Measurements from ENCODE around the gene PON3. TPM values are rescaled to one million over a fixed set of nuclear protein-coding genes. Genes with fewer than 3 reads are reported as not detected.
A peak's percentile ranks its signal among the peaks of the same experiment; 100 is the strongest.

Gene PON3
- total RNA-seq (1.6 TPM), polyA plus RNA-seq (ENCODE audit: insufficient read depth, low read depth, low replicate concordance) (1.9 TPM)
- long read RNA-seq, donor 1: 0 reads
- long read RNA-seq, donor 2: 0 reads
- long read RNA-seq, donor 3: 0 reads
- long read RNA-seq, donor 4, partial matches to known transcripts: 0 of 1 reads
- long read RNA-seq, donor 4, other reads (novel, unspliced or antisense): 0 of 1 reads
- long read RNA-seq, donor 5: 0 reads
- long read RNA-seq, donor 6, partial matches to known transcripts: 0 of 1 reads
- long read RNA-seq, donor 6, other reads (novel, unspliced or antisense): 0 of 1 reads
- long read RNA-seq, donor 7: 0 reads
- long read RNA-seq, donor 8, partial matches to known transcripts: 0 of 1 reads
- long read RNA-seq, donor 8, other reads (novel, unspliced or antisense): 0 of 1 reads
- long read RNA-seq, donor 9: 0 reads
- long read RNA-seq, donor 10, partial matches to known transcripts: 0 of 1 reads
- long read RNA-seq, donor 10, other reads (novel, unspliced or antisense): 0 of 1 reads

DNA sequence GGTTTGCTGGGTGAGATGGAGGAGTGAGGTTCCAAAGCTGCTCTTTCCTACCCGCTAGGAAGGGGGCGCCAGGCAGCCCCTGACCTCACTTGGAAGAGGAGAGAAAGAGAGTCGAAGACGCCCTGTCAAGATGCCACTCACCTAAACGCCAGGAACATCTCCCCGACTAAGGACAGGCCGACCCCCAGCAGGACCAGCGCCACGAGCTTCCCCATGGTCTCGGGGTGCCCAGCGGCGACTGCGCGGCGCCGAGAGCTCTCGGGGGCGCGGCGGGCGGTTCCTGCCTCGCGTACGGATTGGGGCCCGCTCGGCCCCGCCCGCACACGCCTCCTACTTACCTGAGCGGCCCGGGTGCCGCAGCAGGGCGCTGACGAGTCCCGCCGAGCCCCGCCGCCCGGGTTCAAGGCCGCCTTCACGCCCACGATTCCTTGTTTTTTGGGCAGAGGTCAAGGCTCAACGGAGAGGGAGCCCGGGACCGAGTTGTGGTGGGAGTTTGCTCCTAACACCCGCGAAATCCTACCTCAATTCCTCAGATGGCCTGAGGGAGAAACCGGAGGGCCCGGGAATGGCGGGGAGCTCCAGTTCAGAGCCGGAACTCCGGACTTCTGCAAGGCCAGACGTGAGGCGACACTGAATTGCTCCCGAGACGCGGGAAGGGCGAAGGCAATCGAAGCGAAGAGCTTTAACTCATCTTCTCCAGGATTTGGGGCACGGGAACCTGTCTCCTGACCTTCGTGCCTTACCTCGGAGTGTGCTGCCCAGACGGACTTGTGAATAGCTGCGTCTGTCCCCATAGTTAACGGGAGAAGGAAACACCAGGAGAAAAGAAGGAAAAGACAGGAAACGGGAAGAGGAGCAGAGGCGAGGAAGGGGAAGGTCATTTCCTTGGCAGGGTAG lies at the start of gene PON3:
TSS of gene PON3 (minus strand) at position 240 of the 897 bp plus-strand sequence. CDS start at position 215, 25 bp downstream.
- Histone ChIP-seq H3K9me3 (ENCODE audit: control insufficient read depth in 2 of 3, insufficient read depth in 1 of 3, low read length in 3 of 3) (no peaks in the 10 kb centered on the region), H3K4me1 (ENCODE audit: control insufficient read depth in 2 of 3, insufficient read depth in 2 of 3, low read depth in 1 of 3, low read length in 3 of 3) (no peaks in the 10 kb centered on the region), H3K27me3 (ENCODE audit: control insufficient read depth, insufficient read depth, low read length) (no peaks in the 10 kb centered on the region), H3K27ac (ENCODE audit: low read depth in 2 of 2, low read length in 2 of 2) (no peak within 1 kb of the TSS), H3K4me3 (ENCODE audit: low read length in 3 of 3) (peak within 1 kb of the TSS; percentile 47 to 55 (median 53)), H3K36me3 (ENCODE audit: control insufficient read depth in 2 of 3, insufficient read depth in 3 of 3, low read length in 3 of 3) (no peaks in the 10 kb centered on the region), H3K9ac (ENCODE audit: low read length in 3 of 3) (peak within 1 kb of the TSS in 1 of 3 donors; percentile 1)
- FAIRE-seq (no peak), DNase-seq (peak in 3 of 5 donors; percentile 12 to 44 (median 22))
- TF ChIP-seq, protein P1, sequence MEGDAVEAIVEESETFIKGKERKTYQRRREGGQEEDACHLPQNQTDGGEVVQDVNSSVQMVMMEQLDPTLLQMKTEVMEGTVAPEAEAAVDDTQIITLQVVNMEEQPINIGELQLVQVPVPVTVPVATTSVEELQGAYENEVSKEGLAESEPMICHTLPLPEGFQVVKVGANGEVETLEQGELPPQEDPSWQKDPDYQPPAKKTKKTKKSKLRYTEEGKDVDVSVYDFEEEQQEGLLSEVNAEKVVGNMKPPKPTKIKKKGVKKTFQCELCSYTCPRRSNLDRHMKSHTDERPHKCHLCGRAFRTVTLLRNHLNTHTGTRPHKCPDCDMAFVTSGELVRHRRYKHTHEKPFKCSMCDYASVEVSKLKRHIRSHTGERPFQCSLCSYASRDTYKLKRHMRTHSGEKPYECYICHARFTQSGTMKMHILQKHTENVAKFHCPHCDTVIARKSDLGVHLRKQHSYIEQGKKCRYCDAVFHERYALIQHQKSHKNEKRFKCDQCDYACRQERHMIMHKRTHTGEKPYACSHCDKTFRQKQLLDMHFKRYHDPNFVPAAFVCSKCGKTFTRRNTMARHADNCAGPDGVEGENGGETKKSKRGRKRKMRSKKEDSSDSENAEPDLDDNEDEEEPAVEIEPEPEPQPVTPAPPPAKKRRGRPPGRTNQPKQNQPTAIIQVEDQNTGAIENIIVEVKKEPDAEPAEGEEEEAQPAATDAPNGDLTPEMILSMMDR (IDR thresholded peaks at IDR 0.05; ENCODE audit: borderline replicate concordance, extremely low read depth, insufficient read depth): no peak
- intact Hi-C loops (cut with DNase I): no loop called here

DNA sequence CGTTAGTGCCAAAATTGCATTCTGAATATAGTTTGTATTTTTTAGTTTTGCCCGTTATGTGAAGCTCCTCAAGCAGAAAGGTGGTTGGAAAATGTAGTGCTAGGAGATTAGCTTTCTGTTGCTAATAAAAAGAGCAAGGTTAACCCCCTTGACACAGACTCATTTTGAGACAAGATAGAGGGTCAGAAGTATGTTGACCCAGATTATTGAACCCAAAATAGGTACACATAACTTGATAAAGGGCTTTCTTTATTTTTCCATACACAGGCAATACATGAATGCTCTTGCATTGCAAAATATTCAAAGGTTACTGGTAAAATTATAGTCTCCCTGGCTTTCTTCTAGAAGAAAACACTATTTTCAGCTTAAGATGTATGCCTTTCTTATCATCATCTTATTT lies 48.6 kb upstream of the PON3 start:
- no peak for DNase-seq
- no peaks in the 10 kb centered on the region for H3K36me3 ChIP-seq (ENCODE audit: control insufficient read depth in 2 of 3, insufficient read depth in 3 of 3, low read length in 3 of 3)
- FAIRE-seq: no peak
- H3K4me3 ChIP-seq (ENCODE audit: low read length in 3 of 3): no peak overlapping the region
- no peaks in the 10 kb centered on the region for H3K27me3 ChIP-seq (ENCODE audit: control insufficient read depth, insufficient read depth, low read length)
- H3K4me1 ChIP-seq (ENCODE audit: control insufficient read depth in 2 of 3, insufficient read depth in 2 of 3, low read depth in 1 of 3, low read length in 3 of 3): peaks cover 0 to 4% (median 0%) of the 10 kb centered on the region in 3 donors
- intact Hi-C loops (cut with DNase I): no loop called here
- H3K27ac ChIP-seq (ENCODE audit: low read depth in 2 of 2, low read length in 2 of 2): no peak overlapping the region
- TF ChIP-seq, protein P1 (IDR thresholded peaks at IDR 0.05; ENCODE audit: borderline replicate concordance, extremely low read depth, insufficient read depth): no peak
- H3K9ac ChIP-seq (ENCODE audit: low read length in 3 of 3): no peak overlapping the region
- H3K9me3 ChIP-seq (ENCODE audit: control insufficient read depth in 2 of 3, insufficient read depth in 1 of 3, low read length in 3 of 3): no peaks in the 10 kb centered on the region

GRCh38 chr7:95441042-95441823 lies 45.1 kb upstream of the PON3 start:
- no peaks in the 10 kb centered on the region for H3K9me3 ChIP-seq (ENCODE audit: control insufficient read depth in 2 of 3, insufficient read depth in 1 of 3, low read length in 3 of 3)
- DNase-seq (peak in 2 of 5 donors; percentile 90 to 91), FAIRE-seq (peak; percentile 84)
- TF ChIP-seq, protein P1 (IDR thresholded peaks at IDR 0.05; ENCODE audit: borderline replicate concordance, extremely low read depth, insufficient read depth): no peak
- no peak overlapping the region for H3K4me3 ChIP-seq (ENCODE audit: low read length in 3 of 3)
- peaks cover 0 to 4% (median 0%) of the 10 kb centered on the region in 3 donors for H3K4me1 ChIP-seq (ENCODE audit: control insufficient read depth in 2 of 3, insufficient read depth in 2 of 3, low read depth in 1 of 3, low read length in 3 of 3)
- intact Hi-C loops (cut with DNase I): no loop called here
- H3K27ac ChIP-seq (ENCODE audit: low read depth in 2 of 2, low read length in 2 of 2): peak overlapping the region in 1 of 2 donors; percentile 29
- H3K27me3 ChIP-seq (ENCODE audit: control insufficient read depth, insufficient read depth, low read length): no peaks in the 10 kb centered on the region
- no peaks in the 10 kb centered on the region for H3K36me3 ChIP-seq (ENCODE audit: control insufficient read depth in 2 of 3, insufficient read depth in 3 of 3, low read length in 3 of 3)
- H3K9ac ChIP-seq (ENCODE audit: low read length in 3 of 3): no peak overlapping the region
